ENCODE measurements around the gene PODXL2. TPM values are rescaled to one million over a fixed set of nuclear protein-coding genes. Genes with fewer than 3 reads are reported as not detected.

The PODXL2 gene
- total and polyA plus RNA-seq, 2 experiments from 2014 or later, result 18.4 to 57.6 TPM

GRCh38 chr3:127650236-127650635 lies 21.3 kb downstream of the PODXL2 start:
- Histone ChIP-seq H4K20me1 (replicated peaks; ENCODE audit: insufficient read depth) (no peaks in the 10 kb centered on the region), H3K36me3 (ENCODE audit: insufficient read depth) (no peaks in the 10 kb centered on the region), H3K79me2 (replicated peaks; ENCODE audit: insufficient read depth) (no peaks in the 10 kb centered on the region), H2AFZ (no peak overlapping the region), H3K4me1 (ENCODE audit: insufficient read depth) (no peaks in the 10 kb centered on the region), H3F3A (replicated peaks; ENCODE audit: low read depth) (no peaks in the 10 kb centered on the region), H3K27me3 (ENCODE audit: insufficient read depth) (no peaks in the 10 kb centered on the region), H3K27ac (ENCODE audit: low read depth) (no peak overlapping the region), H3K9me2 (ENCODE audit: insufficient read depth) (no peaks in the 10 kb centered on the region), H3K4me3 (no peak overlapping the region), H3K4me2 (no peak overlapping the region)
- no peak for TF ChIP-seq ZNF331 (CRISPR knock-in tag; IDR thresholded peaks at IDR 0.05; ENCODE audit: low read depth)
- peak in 1 of 2 experiments; percentile 29; a peak in 1 of 4 replicates for TF ChIP-seq CTCF (conservative IDR thresholded peaks at IDR 0.05; ENCODE audit: low read depth in 2 of 2)
- H3K4me3 Mint-ChIP-seq, result no peak overlapping the region
- peaks cover 3% of the 10 kb centered on the region for H3K27me3 Mint-ChIP-seq (ENCODE audit: insufficient read depth, low read depth, poor library complexity)
- no peaks in the 10 kb centered on the region for H3K9me3 Mint-ChIP-seq
- H3K36me3 Mint-ChIP-seq (ENCODE audit: low read depth), result no peaks in the 10 kb centered on the region
- H3K4me1 Mint-ChIP-seq, result peaks cover 7% of the 10 kb centered on the region
- ATAC-seq (no peak), DNase-seq (ENCODE audit: low spot score) (no peak)
- no peak overlapping the region for H3K27ac Mint-ChIP-seq

DNA sequence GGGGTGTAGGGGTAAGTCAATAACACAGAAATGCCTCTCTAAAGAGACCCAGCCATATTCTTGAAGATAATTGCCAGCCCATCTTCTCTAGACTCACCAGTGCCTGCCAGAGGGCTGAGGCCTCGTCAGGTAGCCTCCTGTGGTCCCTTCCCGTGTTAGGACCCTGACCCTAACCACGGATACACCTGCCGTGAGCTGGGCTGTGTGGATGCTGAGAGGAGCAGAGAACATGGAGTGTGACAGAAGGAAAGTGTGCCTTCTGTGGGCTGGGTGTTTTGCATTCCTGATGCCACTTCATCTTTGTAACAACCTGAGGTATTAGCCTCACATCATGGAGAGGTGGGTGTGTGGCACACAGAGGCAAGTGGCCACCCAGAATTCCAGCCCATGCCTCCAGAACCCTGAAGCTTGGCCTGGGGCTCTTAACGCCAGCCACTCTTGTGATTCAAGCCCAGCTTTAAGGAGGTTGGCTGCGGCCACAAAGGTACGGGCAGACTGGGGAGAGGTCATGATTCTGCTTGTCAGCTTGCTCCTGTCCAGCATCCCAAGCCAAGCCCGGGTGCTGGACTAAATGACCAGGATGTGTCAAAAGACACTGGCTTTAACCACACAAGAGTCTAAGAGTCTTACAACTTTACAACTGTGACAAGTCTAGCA lies 22.7 kb downstream of the PODXL2 start:
- no peaks in the 10 kb centered on the region for H3K36me3 ChIP-seq (ENCODE audit: insufficient read depth)
- no peak for DNase-seq (ENCODE audit: low spot score)
- no peaks in the 10 kb centered on the region for H4K20me1 ChIP-seq (replicated peaks; ENCODE audit: insufficient read depth)
- no peaks in the 10 kb centered on the region for H3F3A ChIP-seq (replicated peaks; ENCODE audit: low read depth)
- H3K27ac ChIP-seq (ENCODE audit: low read depth), result no peak overlapping the region
- H2AFZ ChIP-seq, result no peak overlapping the region
- TF ChIP-seq EZH2phosphoT487 (IDR thresholded peaks at IDR 0.05; ENCODE audit: unreplicated experiment) (no peak), ZNF331 (CRISPR knock-in tag; IDR thresholded peaks at IDR 0.05; ENCODE audit: low read depth) (no peak), CTCF (conservative IDR thresholded peaks at IDR 0.05; ENCODE audit: low read depth in 2 of 2) (no peak)
- Mint-ChIP-seq H3K27ac (no peak overlapping the region), H3K27me3 (ENCODE audit: insufficient read depth, low read depth, poor library complexity) (peaks cover under 1% of the 10 kb centered on the region), H3K9me3 (no peaks in the 10 kb centered on the region), H3K4me3 (no peak overlapping the region), H3K4me1 (peaks cover 6% of the 10 kb centered on the region), H3K36me3 (ENCODE audit: low read depth) (no peaks in the 10 kb centered on the region)
- no peak for ATAC-seq
- no peaks in the 10 kb centered on the region for H3K9me2 ChIP-seq (ENCODE audit: insufficient read depth)
- no peaks in the 10 kb centered on the region for H3K79me2 ChIP-seq (replicated peaks; ENCODE audit: insufficient read depth)
- no peaks in the 10 kb centered on the region for H3K27me3 ChIP-seq (ENCODE audit: insufficient read depth)
- H3K4me3 ChIP-seq, result no peak overlapping the region
- no peak overlapping the region for H3K4me2 ChIP-seq
- no peaks in the 10 kb centered on the region; the same call in 1 of the 2 replicates for H3K4me1 ChIP-seq (ENCODE audit: insufficient read depth)
